AG08395 (cell line): ENCODE data around the gene TM4SF1.

Experiments
- DNase-seq: peaks from one replicate; pipeline ENCODE4 v3.0.0; 2012; ENCODE audit warnings: mixed read lengths, low spot score

Gene TM4SF1, protein sequence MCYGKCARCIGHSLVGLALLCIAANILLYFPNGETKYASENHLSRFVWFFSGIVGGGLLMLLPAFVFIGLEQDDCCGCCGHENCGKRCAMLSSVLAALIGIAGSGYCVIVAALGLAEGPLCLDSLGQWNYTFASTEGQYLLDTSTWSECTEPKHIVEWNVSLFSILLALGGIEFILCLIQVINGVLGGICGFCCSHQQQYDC

DNA sequence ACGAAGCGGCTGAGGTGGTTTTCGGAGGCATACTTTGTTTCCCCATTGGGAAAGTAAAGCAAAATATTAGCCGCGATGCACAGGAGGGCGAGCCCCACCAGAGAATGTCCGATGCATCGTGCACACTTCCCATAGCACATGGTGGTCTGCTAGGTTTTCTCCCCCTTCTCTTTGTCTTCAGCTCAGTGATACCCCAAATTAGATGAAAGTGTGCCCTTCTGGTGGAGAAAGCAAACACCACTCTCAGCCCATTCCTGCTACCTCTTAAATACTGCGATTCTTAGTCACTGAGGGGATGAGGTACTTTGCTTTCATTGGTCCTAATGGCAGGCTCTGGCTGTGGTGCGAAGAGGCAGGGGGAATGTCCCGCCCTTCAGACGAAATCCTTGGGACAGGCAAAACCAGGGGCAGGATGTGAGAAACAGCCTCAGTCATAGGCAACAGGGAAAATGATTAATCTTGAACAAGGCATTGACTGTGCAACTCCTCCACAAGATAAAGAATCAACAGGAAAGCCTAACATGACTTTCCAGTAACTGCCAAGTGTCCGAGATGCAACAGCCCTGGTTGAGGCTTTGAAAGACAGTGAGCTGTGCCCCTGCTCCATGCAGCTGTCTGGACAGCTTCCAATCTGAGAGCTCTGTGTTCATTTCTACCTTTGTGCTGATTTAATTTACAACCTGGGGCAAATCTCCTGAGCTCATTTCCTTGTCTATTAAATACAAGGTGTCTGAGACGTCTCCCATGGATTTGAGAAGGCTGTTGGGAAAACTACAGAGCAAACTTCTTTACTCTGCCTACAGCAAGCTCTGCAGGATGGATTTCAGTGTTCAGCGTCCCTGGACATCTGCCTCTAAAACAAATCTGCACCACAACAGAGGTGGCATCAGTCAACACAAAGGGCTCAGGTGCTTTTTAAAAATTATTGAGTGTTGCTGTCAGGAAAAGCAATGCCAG lies at the start of gene TM4SF1:
Gene TM4SF1 (minus strand): TSS at position 242 of the 957 bp plus-strand sequence. CDS start 102 bp downstream, at position 140.
- DNase-seq = peak; percentile 51

DNA sequence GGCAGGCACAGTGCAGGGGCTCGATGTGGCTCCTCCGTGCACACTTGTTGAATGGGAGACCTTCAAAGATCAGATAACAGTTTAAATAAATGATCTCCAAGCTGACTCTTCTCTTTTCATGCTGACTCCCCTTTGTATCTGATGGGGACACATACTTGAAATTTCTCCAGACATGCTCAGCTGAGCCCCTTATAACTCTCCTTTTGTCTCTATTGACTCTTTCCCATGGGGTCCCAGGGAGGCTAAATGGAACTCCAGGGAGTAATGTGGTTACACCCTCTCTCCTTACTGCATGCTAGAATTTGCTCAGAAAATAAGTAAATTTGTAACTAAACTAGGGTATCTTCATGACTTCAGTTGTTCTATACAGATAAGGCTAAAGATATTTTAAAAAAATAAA lies 48.9 kb upstream of the TM4SF1 start:
- no peak for DNase-seq

DNA sequence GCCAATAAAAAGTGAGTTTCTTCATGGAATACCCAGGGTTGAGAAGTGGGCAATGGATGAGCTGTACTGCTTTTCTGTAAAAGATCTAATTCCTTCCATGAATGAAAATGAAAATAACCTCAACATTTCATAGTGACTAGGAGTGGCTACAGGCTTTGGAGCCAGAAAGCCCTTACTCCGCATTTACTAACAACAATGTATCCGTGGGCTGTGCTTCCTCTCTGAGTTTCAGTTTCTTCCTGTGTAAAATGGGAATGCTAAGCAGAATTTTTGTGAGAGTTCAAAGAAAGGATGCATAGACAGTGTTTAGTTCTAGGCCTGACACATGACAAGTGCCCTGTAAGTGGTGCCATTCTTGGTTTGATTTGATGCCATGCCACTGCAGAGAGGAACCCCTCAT lies 47.5 kb upstream of the TM4SF1 start:
- no peak for DNase-seq

DNA sequence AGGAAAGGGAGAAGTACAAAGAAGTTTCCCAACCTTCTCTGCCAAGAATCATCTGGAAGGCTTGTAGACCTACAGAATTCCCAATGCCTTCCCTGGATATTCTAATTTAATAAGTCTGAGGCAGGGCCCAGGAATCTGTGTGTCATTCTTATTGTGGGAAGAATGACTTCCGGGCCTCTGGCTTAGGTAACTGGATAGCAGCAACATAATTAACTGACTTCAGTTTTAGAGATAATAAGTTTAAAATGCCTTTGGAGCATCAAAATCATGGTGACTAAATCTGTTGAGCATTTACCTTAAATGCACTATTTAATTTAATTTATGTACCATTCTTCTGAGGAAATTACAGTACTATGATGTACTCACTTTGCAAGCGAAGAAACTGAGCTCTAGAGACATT lies 44.3 kb upstream of the TM4SF1 start:
- DNase-seq = no peak

DNA sequence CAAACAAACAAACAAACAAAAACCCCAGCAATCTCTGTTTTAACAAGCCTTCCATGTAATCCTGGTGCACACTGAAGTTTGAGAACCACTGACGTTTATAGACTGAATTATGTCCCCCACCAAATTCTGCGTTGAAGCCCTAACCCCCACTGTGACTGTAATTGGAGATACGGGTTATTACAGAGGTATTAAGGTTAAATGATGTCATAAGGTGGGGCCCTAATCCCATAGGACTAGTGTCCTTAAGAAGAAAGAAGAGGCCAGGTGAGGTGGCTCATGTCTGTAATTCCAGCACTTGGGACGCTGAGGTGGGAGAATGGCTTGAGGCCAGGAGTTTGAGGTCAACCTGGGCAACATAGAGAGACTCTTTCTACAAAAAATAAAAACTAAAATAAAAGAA lies 42.4 kb upstream of the TM4SF1 start:
- no peak for DNase-seq

DNA sequence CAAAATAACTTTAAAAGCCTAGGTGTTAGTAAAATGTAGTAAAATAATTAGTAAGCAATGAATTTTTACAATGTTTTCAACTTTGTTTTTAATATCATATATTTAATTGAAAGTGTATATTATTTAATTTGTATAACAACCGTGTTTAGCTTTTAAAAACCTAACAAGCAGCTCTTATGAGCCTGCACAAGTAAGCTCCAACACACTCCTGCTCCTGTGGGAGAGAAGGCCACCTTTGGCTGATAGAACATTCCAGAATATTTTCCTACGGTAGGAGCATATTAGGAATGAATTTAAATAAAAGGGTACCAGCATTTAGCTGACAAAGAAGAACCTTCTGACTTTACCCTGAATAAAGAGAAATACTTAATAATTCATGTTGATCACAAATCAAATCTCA lies 40.3 kb upstream of the TM4SF1 start:
- no peak for DNase-seq

DNA sequence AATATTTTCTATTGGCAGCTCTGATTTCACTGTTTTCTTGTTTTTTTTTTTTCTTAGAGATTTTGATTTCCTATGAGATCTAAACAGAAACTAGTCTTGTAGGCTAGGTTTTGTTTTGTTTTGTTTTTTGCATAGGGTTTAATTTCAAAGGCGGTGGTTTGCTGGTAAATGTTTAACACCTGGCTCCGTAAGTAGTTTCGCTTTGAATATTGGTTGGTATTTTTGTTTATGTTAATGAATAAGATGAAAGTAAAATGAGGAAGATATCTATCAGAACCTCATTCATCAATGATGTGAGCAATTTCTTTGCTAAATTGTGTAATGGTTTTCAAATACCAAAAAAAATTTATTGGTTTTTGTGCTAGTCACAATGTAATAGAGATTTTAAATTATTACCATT lies 39.7 kb upstream of the TM4SF1 start:
- no peak for DNase-seq

DNA sequence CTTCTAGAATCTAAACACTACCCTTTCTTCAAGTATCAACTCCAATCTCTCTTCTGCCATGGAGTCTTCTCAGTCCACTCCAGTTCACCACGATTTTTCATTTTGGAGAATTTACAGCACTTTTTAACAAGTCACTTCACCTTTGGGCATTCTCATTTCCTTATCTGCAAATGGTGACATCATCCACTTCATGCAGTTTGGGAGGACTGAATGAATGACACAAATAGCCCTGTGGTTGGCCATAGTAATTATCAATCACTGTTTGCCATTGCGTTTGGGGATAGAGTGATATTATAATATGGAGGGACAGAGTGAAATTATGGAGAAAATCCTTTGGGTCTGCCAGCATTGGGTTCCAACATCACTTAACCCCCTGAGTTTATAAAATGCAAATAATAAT lies 38.0 kb upstream of the TM4SF1 start:
- DNase-seq = no peak

DNA sequence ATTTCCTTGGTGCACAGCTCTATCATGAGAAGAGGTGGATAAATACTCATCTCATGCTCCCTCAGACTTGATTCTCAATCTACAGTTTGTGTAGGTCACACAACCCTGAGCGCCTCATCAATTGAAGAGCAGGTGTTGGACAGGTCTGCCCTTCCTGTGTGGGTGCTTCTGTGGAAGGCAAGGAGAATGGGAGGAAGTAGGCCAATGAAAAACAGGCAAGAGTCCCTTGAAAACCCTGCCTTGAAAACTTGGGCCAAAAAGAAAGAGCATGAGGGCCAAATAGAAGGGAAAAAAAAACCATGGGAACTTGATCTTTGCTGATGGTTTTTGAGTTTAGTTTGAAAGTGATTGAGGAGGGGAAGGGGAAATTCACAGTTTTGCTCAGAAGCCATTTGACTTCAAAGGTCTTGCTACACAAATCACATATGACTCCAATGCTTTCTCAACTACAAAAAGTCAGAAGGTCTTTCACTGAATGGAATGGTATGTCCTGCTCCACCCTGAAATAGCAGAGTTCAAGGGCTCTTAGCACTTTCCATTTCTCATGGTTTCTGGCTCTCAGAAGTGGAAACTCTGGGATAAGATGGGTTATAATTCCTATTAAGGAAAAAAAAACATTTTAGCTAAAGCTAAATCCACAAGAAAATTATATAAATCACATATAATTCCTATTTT lies 37.2 kb upstream of the TM4SF1 start:
- DNase-seq = peak; percentile 20

DNA sequence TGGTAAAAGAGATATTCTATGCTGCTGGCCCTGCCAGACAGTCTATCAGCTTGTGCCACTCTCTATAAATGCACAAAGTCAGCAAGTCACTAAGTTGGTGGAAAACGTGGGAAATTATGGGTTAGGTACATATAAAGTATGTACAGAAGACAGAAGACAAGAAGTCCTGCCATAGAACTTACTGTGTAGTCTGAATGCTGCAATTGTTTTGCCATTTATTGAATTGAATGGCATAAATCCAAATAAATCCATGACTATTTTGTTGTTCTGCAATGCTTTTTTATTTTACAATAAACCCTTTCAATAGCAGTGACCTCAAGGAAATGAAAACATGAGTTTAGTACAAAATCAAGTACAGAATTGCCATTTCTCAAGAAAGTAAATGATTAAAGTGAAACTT lies 34.1 kb upstream of the TM4SF1 start:
- DNase-seq = no peak

DNA sequence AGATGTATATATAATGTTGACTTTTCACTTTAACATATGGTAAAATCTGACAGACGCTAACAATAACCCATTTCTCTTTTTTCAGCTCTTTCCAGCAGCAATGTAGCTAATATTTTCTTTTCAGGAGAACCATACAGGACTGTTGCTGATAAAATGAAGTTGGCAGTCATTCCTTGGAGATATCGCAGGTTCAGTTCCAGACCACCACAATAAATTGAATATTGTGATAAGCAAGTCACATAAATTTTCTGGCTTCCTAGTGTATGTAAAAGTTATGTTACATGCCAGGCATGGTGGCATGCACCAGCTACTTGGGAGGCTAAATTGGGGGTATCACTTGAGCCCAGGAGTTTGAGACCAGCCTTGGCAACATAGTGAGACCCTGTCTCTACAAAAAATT lies 31.9 kb upstream of the TM4SF1 start:
- no peak for DNase-seq

DNA sequence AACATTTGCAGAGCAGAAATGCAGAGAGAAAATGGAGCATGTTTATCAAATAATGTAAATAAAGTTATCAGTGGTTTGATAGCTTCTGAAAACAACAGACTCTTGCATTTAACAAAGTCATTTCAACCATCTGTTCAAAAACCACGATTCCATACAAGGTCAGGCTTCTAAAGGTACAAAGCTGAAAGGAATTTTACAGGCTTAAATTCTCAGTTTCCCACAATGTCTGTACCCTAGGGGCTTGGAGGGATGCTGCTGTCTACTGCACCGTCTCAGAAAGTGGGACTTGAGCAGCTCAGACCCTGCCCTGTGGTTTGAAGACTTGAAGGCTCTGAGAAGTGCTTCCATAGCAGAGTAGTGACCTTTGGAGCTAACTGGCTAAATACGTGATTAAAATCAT lies 30.4 kb upstream of the TM4SF1 start:
- DNase-seq = no peak

DNA sequence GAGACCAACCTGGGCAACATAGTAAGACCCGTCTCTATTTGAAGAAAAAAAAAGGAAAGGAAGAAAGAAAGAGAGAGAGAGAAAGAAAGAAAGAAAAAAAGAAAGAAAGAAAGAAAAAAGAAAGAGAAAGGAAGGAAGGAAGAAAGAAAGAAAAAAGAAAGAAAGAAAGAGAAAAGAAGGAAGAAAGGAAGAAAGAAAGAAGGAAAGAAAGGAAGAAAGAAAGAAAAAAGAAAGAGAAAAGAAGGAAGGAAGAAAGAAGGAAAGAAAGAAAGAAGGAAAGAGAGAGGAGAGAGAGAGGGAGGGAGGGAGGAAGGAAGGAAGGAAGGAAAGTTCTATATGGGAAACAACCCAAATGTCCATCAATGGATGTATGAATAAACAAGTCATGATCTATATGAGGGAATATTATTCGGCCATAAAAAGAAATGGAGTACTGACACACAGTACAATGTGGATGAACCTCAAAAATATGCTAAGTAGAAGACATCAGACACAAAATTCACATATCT lies 28.8 kb upstream of the TM4SF1 start:
- no peak for DNase-seq

DNA sequence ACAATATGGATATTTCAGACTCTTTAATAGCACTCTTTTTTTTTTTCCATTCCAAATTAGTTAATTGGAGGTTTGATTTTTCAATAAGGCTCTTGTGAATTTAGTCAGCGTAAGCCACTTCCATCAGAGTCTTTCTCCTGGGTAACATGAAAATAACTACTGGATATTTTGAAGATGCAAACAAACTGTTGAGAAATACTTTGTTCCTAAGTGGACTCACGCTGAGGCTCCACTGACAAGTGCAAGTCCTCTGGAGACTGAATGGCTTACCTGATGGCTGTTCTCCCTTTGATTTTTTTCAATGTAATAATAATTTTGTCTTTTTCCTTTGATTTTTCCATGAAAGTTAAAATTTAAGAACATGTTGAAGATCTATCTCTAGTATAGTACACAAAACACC lies 26.0 kb upstream of the TM4SF1 start:
- no peak for DNase-seq

DNA sequence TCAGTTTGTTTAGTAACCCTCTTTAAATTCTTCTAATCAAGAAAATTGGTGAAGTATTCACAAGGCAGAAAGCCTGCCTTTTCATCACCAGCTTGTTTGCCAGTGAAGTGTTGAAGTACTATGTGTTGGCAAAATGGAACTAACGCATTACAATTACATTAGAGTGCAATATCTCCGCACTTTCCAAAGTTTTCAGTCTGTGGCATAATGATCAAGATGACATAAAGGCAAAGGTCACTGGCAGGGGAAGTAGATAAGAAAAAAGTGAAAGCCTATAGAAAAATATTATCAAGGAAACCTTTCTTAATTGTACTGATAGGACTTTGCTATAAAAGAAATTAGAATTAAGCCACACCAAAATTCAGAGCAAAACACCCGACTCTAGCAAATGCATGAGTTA lies 25.0 kb upstream of the TM4SF1 start:
- no peak for DNase-seq

DNA sequence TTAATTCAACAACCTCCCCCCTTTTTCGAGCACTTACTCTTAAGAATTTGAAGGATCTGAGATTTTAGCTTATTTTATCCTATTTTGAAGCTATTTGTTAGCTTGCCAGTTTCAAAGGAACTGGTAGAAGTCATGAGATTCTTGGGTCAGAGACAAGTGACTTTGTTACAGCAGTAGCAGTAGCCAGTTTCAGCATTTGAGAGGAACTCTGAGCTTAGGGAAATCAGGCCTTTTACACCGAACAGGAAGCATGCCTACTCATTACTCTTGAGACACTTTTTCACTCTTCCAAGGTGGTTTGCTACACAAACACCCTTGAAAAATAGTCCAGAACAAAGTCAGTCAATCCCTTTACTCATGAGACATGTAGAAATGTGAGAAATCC lies 24.5 kb upstream of the TM4SF1 start:
- no peak for DNase-seq

DNA sequence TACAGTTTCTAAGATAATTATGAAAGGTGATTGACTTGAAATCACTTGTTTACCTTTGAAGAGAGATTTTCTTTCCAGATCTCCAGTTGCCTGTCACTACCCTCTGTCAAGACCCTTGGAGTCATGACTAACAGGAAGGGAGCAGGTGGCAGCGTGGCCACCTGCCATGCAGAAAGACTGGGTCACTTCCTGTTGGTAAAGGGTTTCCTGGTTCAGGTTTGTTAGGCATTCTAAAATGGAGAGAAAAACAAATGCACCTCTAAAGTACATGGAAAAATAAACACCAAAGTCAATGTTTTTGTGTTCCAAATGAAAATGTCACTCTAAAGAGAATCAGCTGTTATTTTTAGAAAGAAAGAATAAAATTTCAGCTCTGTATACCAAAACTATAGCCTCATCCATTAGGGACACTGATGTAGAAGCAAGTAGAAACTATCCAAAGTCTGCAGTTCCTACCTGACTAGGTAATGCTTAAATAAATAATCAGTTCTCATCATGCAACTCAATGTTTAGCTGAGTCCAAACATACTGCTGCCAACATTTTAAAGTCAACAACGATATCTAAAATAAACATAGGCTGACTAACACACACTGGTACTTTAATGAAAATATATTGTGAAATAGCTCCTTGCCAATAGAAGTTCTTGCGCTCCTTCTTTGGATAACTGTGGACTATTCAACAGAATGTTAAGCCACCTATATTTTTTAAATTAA lies 23.9 kb upstream of the TM4SF1 start:
- DNase-seq = no peak

DNA sequence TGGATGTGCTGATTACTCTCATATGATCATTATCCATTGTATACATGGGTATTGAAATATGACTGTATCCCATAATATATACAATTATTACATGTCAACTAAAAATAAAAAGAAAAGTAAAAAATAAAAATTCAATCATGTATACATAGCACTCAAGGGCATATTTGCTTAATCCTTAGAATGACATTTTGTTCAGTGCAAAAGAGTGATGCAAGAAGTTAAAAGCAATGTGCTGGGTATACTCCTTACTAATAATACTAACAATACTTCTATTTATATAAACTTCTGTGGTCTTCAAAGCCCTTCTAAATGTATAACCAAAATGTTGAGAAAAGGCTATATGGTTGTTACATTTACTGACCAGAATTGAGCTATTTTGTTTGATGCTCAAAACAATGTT lies 23.2 kb upstream of the TM4SF1 start:
- DNase-seq = no peak

DNA sequence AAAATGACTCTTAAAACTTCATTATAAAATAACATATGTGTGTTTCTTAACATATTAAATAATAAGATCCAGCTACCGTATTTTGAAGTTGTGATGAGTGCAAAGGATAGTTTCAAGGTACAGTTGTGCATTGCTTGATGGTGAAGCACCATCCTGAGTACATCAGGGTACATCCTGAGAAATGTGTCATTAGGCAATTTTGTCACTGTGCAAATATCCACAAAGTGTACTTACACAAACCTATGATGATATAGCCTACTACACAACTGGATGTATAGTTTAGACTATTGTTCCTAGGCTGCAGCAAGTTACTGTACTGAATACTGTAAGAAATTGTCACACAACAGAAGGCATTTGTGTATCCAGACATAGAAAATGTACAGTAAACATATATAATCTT lies 20.8 kb upstream of the TM4SF1 start:
- DNase-seq = no peak

DNA sequence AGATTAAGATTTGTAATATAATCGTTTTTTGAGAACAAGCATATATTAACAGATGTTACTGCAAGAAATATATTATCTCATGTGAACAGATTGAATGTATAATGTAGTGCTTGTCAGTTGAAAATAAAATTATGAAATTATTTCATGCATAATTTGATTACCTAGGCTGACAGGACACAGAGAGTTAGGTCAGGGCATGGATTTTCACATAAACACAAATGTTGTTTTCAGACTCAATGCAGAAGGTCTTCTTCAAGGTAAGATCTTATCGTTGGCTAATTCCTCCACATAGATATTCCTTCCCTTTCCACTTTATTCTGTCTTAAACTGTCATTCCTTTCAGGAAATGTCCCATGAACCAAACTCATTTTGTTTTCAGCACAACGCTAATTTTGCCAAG lies 20.1 kb upstream of the TM4SF1 start:
- no peak for DNase-seq

DNA sequence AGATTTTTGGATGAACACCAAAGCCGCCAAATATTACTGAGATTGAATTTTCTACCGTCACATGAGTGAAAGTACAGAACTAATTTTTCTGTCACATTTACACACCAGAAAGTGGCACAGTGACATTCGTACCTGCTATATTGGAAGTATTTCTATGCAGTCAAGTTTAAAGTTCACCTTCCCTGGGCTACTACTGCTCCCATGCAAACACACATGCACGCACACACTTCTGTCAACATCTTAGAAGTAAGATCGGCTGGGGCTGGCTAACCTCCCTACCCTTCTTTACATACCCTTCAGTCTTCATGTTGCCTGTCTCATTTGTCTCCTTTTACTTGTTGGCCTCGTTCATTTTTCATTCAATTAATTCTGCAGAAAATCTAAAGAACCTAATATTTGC lies 19.0 kb upstream of the TM4SF1 start:
- no peak for DNase-seq
